Hindlimb muscle (tissue), 1 donor: ENCODE results near the gene COL23A1. TPM values are rescaled to one million over a fixed set of nuclear protein-coding genes. Genes with fewer than 3 reads are reported as not detected.
"Not testable (repeated sequence)": the region's sequence is repeated elsewhere in the genome, so short reads cannot be mapped to it uniquely, and the experiment has no call there.

ENCODE experiments used
- DNase-seq: peaks from one replicate; pipeline ENCODE4 v3.0.0-alpha.2; 2013
- polyA plus RNA-seq: library from polyadenylated mRNA; unstranded; fragments of 120-200 nt; gene quantifications from one replicate; pipeline ENCODE4 v1.2.1, GENCODE V29; 2013; ENCODE audit not compliant: insufficient read length

The COL23A1 gene
- polyA plus RNA-seq, 1 donor, result 1.8 TPM

DNA sequence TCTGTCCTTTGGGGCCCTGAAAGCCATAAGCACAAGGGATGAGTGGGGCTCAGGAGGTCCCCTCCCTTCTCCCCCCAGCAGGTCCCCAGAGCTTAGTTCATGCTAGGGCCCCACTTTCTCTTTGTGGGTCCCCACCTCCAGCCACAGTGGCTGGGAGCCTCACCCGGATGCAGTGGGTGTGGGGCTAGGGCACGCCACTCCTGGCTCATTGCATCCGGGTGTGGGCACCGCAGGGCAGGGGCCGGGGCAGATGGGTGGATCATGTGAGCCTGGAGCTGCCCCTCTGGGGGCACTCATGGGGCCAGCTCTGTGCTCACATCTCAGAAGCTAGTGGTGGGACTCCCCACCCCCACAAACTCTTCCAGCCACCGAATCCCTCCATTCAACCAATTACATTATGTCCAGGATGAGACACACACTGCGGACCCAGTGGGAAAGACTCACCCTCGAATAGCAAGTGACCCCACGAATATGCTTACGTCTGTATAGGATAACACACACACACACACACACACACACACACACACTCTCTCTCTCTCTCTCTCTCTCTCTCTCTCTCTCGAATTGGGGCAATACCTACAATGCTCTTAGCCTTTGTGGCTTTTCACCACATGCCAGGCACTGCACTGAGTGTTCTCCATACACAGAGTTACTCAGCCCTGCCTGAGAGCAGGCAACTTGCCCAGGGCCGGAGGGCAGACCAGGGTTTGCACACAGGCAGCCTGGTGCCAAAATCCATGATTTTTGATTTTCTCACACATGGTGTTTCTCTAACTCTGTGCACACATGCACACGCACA is 340.8 kb downstream of the COL23A1 start:
- no peak for DNase-seq

DNA sequence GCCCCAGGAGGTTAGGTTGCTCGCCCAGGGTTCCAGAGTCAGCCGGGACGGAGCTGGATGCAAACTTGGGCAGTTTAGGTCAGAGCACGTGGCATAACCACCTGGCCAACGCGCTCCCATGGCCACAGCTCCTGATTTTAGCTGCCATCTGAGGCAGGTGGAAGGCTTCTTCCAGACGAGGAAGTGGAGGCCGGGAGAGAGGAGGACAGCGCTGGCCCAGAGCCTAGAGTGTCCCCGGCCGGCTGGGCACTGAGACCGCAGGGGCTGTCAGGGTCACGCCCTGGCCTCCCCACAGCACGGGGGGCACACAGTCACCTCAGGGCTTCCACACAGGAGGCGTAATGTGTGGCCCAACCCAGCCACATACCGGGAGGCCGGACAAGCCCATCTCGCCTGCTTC is 341.4 kb downstream of the COL23A1 start:
- no peak for DNase-seq

DNA sequence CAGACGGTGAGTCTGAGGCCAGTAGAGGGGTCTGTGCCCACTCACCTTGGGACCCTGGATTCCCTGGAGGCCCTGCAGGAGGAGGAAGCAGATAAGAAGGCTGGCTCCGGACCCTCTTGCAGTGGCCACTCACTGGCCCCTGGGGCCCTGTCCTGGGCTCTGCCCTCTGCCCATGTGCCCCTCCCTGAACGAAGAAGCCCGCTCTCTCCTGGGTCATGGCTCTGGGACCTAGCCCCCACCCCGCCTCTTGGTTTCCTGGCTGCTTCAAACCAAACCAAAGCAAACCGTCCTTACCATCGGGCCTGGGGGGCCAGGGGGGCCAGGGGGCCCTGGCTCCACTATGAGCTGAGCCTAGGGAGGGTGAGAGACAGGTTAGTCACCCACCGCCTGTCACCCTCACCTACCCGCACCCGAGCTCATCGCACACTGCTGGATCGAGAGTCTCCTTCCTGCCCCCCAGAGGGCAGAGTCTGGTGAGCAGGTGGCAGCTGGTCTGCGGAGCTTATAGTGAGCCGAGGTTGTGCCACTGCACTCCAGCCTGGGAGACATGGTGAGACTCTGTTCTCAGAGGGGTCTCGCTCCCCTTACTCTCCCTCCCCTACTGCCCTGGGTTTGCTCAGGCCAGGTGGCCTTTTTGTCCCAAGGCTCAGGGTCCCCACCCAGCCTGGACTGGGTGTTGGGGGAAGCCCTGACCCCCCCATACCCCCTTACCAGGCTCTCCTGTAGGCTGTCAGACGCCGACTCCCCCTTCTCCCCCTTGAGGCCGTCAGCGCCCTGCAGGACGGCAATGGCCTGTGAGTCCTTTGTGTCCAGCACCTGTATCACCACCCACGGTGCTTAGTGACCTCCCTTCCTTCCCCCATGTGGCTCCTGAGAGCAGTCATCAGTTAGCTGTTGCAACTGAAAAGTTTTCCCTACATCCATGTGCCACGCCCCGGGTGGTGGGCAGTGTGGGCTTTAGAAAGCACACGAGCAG is 342.4 kb downstream of the COL23A1 start:
- no peak for DNase-seq

DNA sequence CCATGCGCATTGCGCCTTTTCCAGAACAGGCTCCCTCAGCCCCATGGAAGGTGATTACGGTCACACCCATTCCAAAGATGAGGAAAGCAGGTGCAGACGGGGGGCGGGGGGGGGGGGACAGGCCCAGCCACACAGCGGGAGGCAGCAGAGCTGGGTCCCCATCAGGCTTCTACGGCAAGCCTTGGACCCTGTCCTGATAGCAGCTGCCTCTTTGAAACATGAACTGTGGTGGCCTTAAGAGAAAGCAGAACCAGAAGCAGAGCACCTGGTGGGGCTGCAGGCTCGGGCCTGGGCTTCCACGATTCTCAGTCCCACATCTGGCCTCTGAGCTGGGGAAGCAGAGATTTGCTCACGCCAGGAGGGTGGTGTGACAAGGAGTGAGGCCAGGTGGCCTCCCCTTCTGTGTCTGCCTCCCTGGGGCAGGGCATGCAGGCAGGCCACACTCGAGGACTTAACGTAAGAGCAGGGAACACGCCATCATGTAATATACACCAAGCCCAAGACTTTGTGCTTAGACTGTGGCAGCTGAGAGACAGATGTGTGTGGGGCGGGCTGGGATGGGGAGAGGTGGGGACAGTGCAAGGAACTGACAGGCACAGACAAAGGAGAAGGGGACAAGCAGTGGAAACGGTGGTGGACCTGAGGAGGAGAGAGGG is 343.4 kb downstream of the COL23A1 start:
- DNase-seq, result no peak

DNA sequence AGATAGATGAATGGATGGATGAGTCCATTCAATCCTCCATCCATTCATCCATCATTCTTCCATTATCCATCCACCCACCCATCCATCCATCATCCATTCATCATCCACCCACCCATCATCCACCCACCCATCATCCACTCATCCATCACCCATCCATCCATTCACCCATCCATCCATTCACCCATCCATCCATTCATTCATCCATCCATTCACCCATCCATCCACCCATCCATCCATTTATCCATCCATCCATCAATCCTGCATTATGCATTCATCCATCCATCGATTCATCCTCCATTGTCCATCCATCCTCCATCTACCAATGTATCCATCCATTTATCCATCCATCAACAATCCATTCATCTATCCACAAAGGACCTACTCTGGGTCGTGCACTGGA is 344.8 kb downstream of the COL23A1 start:
- no peak for DNase-seq

DNA sequence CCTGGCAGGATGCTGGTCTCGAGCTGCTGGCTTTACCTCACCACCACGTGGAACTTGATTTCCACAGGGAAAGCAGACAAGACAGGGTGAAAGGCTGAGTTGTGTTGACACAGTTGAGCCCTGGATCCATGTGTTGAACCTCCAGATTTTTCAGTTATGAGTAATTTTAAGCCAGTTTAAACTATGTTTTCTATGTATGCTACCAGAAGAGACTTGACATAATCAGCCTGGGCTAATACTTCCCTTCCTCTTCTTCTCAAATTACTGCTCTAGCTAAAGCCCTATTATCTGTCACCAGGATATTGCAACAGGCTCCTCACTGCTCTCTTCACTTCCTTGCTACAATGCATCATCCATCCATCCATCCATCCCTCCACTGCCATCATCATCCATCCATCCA is 345.6 kb downstream of the COL23A1 start:
- DNase-seq, result no peak

DNA sequence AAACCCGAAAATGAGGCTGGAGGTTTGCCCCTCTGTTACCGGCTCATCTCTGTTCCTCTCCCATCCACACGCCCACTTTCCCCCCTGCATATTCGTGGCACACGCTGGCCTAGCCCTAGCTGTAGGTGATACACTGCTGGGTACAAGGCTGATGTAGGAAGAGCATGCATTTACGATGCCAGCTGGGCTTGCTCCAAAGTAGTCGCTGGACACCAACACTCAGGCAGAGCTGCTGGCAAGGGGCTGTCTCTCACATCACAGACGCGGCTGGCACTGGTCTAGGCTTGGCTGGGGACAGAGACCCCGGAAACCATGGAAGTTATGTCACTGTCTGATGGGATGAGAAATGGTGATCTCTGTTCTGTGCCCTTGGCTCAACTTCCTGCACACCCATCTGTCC is 347.8 kb downstream of the COL23A1 start:
- no peak for DNase-seq

DNA sequence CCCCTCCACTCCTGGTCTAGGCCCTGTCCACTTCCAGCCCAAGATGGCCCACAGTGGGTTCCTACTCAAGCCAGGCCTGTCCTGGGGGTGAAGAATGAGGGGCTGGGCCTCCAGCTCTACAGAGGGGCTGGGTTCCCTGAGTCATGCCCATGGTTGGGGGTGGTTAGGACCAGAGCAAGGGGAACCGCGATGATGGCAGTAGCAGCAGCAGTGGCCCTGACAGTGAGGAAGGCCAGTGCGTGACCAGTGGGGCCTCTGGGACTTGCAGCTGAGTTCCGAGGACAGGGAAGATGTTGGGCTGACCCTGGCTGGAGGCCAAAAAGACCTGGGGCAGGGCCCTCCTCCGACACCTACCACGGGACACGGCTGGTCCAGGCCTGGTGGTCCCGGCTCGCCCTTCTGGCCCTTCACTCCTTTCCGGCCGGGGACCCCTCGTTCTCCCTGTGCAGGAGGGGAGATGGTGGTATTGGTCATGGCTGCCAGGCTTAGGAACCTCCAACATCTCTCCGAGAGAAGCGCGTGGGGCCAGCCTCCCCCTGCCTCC is 348.4 kb downstream of the COL23A1 start:
- DNase-seq, result no peak

DNA sequence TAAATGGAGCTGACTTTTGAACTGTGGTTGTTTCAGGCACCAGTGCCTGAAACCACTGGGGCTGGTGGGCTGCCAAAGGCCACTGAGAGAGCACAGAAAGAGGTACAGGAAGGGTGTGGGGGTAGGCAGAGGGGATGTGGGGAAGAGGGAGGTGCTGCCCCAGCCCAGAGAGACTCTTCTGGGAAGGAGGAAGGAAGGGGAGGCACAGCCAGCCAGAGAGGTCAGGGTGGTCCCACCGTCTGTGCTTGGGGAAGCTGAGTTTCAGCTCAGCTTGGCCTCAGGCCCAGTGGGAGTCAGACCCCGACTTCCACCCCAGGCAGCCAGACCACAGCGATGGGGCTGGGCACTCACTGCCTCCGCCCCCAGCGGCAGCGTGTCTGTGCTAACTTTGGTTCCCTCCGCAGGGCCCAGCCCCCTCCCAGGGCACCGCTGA is 348.9 kb downstream of the COL23A1 start:
- no peak for DNase-seq

DNA sequence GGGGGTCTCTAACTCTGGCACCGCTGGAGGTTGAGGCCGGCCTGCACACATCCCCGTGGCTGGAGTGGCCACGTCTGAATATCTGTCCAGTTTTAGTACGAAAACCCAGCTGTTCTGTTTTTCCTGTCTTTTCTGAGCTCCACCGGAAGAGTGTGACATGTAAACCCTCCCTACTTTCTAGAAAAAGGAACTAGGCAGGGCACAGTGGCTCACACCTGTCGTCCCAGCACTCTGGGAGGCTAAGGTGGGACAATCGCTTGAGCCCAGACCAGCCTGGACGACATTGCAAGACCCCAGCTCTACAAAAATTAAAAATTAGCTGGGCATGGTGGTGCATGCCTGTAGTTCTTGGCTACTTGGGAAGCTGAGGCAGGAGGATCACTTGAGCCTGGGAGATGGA is 349.4 kb downstream of the COL23A1 start:
- DNase-seq, result no peak

DNA sequence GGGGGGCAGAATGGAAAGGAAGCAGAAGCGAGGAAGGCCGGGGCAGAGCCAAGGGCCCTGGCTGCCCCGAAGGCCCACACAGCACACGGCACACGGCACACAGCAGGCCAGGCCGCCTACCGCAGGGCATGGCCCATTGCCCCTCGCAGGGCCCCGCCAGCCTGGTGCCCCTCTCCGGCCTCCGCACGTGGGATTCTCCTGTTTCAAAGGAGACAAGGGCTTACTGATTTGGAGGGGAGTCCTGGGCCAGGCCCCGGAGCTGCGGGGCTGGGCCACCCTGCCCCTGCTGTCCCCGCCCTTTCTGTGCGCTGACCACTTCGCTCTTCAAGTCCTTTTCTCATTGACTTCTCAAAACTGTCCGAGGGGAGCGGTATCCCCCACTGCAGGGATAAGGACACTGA is 349.9 kb downstream of the COL23A1 start:
- DNase-seq, result no peak

DNA sequence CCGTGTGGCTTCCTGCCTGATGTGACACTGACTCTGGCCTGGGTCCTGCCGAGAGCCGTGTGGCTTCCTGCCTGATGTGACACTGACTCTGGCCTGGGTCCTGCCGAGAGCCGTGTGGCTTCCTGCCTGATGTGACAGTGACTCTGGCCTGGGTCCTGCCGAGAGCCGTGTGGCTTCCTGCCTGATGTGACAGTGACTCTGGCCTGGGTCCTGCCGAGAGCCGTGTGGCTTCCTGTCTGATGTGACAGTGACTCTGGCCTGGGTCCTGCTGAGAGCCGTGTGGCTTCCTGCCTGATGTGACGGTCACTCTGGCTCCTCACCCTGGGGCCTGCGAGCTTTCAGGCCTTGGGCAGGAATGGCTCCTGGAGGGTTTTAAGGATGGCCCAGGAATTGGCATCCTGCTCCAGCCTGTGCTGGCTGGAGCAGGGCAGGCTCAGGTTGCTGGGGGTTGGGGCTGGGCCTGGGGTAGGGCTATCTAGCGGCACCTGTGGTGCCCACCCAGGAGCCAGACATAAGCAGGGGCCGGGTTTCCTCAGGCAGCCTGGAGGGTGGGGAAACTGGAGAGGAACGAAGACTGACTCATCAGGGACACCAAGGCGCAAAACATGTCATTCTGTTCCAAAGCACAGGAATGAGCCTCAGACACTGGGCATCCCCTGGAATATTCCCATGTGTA is 350.4 kb downstream of the COL23A1 start:
- not testable (repeated sequence) for DNase-seq

DNA sequence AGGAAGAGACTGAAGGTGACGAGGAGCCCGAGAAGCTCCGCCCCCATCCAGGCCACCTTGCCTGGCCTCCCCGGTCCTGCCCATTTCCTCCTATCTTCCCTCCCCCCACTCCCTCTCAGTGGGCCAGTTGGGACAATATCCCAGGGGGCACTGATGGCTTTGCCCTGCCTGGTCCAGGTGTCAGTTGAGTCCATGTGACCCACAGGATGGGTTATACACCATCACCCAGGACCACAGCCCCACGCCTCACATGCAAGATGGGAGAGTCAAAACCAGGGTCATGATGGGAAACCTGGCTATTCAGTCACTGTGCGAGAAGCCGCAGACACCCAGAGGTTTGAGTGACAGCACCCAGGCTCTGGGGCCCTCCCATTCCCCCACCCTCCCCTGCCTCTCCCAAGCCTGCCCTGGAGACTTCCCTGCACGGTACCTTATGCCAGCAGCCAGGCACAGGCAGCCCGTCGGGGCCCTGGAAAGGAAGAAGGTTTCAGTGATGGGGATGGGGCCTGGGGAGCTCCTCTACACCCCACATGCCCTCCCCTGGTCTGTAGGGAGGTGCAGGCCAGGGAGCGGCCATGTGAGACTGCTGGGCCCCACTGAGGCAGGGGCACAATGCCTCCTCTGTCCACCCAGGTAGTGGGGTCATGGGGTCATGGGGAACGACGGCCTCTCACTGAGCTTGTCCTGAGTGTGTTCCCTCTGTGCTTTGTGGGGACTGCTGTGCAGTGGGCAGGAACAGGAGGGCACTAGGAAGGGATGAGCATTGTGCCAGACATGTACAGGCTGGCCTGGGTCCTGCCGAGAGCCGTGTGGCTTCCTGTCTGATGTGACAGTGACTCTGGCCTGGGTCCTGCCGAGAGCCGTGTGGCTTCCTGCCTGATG is 351.2 kb downstream of the COL23A1 start:
- DNase-seq, result no peak

DNA sequence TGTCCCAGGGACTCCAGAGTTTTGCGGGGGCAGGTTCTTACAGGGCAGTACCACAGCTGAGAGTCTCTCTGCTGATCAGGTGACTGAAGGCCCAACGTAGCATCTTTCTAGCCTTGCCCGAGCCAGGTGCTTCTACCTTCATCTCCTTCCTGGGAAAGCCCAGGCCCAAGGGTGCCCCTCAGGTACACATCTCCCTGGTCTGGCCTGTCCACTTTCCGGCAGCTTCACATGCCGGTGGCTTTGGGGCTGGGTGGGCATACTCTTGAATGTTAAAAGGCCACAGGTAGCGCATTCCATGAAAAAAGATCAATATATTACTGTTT is 351.9 kb downstream of the COL23A1 start:
- DNase-seq, result no peak

DNA sequence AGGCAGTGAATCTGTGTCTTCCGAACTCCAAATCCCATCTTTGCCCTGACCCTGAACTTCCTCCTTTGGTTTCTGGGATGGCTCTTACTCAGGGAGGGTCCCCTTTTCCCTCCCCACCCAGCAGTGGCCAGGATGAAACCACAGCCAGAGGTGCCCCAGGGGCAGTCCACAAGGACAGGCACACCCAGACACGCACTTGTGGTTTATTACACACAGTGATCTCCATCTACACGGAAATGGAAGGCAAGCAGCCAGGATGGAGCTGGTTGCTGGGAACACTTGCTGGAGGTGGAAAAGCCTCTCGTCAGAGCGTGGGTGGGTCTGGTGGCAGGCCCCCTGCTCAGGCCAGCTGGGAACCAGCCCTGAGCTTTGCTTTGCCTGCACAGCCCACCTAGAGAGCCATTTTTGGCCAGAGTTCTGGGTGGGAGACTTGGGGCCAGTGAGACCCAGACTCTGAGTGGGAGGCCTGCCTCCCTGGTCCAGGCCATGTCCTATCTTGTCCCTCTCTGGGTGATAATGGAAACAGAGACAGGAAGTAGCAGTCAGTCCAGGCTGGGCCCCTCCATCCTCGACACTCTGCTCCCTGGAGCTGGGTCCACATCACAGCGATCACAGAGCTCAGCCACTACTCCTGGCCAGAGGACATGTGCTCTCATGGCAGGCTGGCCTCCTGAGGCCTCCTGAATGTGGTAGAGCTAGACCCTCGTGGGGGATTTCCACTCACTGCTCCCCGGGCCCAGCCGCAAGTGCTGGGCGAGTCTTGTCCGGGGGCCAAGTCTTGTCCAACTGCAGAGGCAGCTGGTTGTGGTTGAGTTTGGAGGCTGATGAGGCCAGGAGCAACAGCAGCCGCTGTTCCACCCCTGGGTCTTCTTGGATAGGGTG is 352.5 kb downstream of the COL23A1 start:
- no peak for DNase-seq

DNA sequence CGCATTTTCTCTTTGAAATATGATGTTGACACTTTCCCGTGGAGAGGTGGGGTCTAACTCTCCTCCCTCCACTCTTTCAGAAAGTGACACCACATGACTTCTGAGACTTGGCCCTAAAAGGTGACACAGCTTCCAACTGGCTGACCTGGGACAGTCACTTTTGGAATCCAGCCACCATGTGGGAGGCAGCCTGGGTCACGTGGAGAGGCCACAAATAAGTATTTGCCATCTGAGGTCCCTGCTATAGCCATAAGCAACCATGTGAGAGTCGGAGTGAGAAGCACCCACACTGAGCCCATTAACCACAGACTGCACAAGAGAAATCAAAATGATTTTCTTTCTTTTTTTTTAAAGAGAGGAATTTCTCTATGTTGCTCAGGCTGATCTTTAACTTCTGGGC is 353.5 kb downstream of the COL23A1 start:
- DNase-seq, result no peak

DNA sequence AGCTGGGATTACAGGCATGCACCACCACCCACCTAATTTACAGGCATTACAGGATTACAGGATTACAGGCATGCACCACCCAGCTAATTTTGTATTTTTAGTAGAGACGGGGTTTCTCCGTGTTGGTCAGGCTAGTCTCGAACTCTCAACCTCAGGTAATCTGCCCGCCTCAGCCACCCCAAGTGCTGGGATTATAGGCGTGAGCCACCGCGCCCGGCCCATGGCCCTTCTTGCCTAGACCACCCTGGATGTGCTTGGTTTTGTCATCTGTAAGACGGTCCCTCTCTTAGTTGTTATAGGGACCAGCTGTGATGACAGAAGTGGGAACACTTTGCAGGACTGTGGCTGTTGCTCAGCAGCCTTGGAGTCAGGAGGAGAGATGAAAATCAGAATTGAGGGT is 354.1 kb downstream of the COL23A1 start:
- no peak for DNase-seq

DNA sequence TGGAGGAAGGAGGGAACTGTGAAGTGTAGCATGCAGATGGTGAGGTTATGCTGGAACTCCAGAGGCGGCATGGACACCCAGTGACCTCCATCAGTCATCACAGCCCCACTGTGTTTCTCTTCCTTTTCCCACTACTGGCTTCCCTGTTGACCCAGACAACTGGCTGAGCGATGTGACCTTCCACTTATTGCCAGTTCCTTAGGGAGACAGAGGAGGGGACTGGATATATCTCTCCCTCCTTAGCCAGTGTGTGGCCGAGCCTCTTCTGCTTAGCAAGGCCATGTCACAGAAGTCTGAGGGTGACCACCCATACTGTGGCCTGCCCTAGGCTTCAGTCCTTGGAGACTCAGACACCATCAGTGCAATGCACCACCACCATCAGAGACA is 354.6 kb downstream of the COL23A1 start:
- no peak for DNase-seq

DNA sequence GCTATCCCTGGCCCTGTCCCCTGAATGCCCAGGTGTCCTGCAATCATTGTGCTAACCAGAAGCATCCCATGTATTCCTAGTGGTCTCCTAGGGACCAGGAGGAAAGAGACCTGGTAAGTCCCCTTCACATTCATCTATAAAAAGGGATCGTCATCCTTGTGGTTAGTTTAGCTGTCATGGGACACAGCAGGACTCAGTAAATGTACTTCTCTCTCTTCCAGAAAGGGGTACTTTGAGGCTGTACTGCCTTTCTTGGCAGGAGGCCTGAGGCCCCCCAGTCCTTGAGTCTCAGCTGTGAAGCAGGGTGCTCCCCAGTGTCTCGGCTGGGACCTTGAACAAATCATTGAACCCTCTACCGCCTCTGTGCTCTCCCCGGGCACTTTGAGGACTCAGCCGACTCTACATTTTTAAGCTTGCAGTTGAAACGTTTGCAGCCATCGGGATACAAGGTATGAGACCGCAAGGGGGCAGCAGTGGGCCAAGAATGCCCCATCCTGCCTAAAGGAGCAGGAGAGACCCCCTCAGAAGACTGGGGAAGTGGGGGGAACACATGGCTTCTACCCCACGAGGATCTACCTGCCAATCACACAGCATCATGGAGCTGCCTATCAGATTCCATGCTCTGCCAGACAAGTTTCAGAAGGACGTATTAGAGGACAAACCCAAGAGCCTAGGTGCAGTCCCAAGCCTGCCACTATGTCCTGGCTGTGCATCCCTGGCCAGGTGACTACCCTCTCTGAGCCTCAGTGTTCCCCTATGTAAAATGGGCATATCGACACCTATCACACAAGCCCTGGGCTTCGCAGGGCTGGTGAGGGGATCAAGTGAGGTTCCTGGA is 355.2 kb downstream of the COL23A1 start:
- peak; percentile 46 for DNase-seq
